ENCODE measurements around the gene NCKAP5L.
"Not testable (repeated sequence)": the region's sequence is repeated elsewhere in the genome, so short reads cannot be mapped to it uniquely, and the experiment has no call there.

The NCKAP5L gene

DNA sequence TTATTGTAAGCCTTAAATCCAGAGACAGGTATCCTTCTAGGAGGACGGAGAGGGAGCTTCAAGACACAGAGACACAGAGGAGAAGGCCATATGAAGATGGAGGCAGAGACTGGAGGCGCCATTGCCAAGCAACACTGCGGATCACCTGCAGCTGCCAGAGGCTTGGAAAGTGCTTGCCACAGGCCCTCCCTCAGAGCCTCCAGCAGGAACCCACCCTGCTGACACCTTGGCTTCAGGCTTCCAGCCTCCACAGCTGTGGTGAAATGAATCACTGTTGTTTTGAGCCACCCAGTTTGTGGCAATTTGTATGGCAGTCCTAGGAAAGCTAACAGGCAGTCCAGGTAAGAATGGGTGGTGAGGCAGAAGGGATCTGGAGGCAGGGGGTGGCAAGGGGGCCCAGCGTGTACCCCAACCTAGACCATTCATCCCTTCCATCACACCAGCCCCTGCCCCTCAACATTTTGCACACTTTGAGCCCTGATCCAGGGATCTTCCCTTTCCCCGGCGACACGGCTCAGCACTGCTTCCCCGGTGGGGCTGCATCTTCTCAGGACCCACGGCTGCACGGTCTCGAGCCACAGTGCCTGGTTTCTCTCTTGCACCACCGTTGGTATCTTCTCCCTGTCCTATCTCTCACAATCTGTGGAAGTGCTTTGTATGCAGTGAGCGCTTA is 37.0 kb upstream of the NCKAP5L start:
- peak; percentile 49 for DNase-seq

DNA sequence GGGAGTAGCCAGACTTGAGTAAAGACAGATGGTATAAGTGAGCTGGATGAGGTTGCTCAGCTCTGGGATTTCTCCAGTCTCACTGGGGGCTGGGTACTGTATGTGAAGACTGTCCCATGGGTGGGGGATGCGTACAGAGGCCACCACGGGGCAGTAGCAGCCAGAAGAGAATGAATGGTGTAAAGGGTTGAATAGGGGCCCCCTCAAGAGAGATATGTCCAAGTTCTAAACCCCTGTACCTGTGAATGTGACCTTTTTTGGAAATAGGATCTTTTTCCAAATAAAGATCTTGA is 36.5 kb upstream of the NCKAP5L start:
- no peak for DNase-seq

DNA sequence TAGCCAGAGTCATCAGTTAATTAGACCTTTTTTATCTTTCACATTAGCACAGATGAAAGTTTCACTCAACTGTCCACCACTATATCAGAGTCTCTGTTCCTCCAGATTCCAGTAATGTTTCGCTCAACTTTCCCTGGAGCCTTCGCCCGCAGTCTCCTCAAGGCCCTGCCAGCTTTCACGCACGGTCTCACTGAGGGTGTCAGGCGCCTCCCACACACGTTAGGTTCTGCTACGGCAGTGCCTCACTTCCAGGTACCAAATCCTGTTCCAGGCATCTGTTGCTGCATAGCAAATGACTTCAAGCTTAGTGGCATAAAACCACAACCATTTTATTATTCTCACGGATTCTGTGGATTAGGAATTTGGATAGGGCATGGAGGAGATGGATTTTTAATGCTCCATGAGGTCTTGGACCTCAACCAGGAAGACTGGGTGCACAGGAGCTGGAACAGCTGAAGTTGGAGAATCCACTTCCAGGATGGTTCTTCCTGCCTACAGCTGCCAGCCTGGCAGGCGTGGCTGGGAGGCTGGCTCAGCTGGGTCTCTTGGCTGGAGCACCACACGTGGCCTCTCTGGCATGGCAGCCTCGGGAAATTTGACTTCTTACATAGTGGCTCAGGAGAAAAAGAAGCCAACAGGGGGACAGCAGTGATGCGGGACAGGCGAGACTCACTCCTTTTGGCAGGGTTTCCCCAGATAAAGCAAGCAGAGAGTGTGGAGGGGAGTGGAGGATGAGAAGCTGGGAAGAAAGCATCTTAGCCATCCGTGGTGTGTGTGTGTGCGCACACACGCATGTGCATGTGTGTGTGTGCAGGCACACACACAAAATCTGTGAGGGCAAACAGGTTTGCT is 36.0 kb upstream of the NCKAP5L start:
- peak; percentile 48 for DNase-seq

- not testable (repeated sequence) for DNase-seq
Observed at GRCh38 chr12:49860921-49861320, 32.7 kb upstream of the NCKAP5L start.

- DNase-seq: not testable (repeated sequence)
Observed at GRCh38 chr12:49855890-49856289, 27.7 kb upstream of the NCKAP5L start.

- no peak for DNase-seq
Observed at GRCh38 chr12:49854976-49855375, 26.8 kb upstream of the NCKAP5L start.

DNA sequence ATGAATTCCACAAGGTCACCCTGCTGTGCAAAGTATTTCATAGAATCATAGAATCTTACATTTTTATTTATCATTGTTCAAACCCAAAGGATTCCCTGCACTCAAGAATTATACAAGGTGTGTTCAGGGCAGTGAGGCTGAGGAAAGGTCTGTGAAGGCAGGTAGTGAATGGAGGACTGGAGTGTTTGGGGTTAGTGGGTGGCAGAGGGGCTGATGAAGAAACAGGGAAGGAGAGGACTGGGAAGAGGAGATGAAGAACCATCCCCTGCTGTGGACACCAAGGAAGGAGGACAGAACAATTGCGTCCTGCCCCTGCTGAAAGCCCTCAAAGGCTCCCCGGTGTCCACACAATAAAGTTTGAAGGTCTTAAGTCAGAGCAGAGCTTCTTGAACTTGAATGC is 25.5 kb upstream of the NCKAP5L start:
- DNase-seq: peak; percentile 44

DNA sequence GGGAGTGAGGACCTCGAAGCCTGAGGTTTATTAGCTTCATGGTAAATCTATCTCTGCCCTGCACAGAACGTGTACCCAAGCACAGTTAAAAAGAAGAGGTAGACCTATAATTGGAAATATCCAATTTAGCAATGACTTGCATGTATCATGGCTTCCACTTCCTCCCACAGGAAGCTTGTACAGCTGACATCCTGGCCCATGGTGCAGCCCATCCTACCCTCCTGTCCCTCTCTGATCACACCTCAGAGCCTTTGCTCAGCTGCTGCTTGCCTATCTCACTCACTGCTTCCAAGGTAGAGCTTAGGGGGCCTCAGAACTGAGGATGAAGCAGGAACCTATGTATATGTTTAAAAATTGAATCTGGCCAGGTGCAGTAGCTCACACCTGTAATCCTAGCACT is 18.9 kb upstream of the NCKAP5L start:
- DNase-seq: peak; percentile 36

- no peak for DNase-seq
Observed at GRCh38 chr12:49846032-49846431, 17.8 kb upstream of the NCKAP5L start.

DNA sequence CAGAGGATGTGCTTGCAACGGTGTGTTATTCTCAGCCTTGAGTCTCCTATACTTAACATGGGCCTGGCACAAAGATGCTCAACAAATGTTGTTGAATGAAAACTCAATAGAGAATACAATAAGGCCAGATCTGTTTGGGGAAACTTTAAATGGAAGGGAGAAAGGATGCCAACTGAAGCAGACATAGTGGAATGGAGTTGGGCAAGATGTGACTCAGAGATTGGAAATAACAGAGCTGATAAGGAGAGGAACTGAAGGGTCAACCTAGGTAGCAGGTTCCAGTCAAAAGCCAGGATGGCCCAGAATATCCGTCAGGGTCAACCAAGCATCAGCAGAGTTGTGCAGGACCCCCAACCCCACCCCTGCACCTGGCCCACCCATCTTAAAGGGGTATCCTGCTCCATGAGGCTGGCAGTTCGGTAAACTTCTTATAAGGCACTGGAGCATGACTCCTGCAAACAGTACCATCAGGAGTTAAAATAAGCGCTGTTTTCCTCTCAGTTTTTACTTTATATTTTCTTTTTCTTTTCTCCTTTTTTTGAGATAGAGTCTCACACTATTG is 15.7 kb upstream of the NCKAP5L start:
- peak; percentile 33 for DNase-seq

DNA sequence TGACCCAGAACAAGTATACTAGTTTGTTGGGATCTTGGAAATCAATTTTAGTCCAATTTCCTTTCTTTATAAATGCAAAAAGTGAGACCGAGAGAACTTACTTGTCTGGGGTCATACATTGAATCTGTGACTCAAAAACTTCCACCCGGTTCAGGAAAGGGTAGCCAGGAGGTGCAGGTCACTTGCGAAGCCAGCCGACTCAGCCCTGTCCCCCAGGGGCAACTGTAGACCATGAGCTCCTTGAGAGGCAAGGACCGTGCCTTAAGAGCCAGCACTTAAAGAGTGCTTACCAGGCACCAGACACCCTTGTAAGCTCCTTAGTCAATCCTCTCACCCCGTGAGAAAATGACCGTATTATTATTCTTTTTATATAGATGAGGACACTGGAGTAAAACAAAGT is 15.2 kb upstream of the NCKAP5L start:
- peak; percentile 43 for DNase-seq

DNA sequence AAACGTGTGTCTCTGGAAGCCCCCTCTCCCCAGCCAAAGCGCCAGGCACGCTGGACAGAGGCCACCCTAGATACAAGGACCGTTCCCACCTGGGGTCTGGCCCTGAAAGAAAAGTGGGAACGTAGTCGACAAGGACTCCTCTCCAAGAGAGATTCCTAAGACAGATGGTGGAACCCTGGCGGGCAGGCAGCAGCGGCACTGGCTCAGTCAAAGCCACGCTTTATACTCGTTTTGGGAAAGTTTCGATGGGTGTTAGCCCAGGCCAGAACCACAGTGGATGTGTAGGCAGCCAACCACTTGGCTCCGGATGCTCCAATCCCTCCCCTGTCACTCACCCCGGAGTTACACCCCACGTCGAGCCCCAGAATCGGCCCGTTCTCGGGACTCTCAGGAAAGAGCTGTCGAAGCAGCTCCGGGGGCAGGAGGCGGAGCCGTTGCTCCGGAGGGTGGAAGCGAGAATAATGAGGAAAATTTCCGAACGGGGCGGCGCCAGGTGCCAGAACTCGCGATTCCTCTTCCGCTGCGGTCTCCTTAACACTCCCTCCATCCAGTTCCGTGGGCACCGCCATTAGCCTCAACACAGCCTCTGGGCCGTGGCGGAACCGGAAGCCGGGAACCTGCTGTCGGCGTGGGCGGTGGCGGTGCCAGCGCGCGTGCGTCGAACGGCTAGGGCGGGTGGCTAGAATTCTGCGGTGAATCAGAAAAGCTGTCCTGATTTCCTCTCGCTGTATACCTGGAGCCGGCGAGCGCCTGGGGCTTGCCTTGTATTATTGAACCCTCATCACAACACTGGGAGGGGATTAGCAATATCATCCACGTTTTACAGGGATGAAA is 14.5 kb upstream of the NCKAP5L start, which contains the start of gene BCDIN3D:
TSS of gene BCDIN3D (minus strand) at position 588 of the 834 bp plus-strand sequence. CDS start at position 569, 19 bp downstream.
- DNase-seq: peak; percentile 98

DNA sequence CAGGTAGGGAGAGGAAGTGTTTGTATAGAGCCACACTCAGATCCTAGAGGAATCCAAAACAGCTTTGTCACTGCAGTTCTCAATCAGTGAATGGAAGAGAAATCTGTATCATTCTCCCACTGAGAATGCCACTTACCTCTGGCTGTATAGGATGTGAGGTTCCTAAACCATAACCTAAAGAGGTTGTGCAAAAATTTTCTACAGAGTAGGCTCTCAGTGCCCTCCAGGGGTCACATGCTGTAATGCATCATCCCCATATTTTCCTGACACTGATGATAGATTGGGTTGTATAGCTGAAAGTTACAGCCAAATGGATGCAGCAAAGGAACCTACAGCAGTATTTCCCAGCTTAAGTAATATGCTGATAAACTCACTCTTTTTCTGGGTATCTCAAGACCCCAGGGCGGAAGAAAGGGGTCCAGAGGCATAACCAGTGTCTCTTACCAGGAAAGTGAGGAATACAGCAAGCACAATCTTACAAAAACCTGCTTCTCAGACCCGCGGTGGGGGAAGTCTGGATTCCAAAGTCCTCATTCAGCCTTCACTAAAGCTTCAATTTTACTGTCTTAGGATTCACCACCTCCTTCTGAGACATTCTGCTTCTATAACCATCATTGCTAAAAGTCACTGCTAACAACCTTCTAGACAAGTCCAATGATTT is 10.9 kb upstream of the NCKAP5L start:
- peak; percentile 70 for DNase-seq

DNA sequence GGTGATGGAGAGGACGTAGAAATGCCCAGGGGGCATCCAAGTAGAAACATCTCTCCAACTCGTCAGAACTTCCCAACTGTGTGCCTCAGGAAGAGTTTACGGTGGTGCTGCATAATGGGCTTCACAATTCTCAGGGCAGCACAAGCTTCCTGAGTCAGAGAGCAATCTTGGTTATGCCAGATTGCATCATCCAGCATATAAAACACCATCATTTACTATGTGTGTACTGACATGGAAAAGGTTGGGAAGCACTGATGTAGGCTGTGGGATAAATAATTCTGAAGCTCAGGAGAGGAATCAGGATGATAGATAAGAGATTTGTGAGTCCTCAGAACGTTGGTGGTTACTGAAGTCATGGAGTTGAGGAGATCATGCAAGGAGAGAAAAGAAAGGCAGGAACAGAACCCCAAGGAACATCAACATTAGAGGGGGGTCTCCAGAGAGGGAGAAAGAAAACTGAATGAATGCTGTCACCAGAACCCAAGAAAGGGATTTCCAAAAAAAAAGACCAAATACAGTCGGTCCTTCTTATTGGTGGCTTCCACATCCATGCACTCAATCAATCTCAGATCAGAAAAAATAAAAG is 4.7 kb upstream of the NCKAP5L start:
- no peak for DNase-seq

DNA sequence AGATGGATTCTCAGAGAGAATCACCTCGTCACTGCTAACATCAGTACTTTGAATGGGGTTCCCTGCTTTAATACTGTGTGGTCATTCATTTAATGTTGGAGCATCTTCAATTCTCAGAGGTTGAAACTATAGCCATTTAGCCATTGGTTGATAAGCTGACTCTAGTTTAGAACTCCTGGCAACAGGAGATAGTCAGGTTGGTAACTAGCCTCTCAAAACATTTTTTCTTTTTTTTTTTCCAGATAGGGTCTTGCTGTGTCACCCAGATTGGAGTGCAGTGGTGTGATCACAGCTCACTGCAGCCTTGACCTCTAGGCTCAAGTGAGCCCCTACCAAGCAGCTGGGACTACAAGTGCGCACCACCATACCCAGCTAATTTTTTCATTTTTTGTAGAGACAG is 3.5 kb upstream of the NCKAP5L start:
- no peak for DNase-seq

GRCh38 chr12:49827401-49828099 is 663 bp downstream of the NCKAP5L start:
- peak; percentile 94 for DNase-seq

GRCh38 chr12:49827051-49827400 is 1.2 kb downstream of the NCKAP5L start:
- no peak for DNase-seq

- DNase-seq: peak; percentile 60
Observed at GRCh38 chr12:49825971-49826421, 2.2 kb downstream of the NCKAP5L start.

DNA sequence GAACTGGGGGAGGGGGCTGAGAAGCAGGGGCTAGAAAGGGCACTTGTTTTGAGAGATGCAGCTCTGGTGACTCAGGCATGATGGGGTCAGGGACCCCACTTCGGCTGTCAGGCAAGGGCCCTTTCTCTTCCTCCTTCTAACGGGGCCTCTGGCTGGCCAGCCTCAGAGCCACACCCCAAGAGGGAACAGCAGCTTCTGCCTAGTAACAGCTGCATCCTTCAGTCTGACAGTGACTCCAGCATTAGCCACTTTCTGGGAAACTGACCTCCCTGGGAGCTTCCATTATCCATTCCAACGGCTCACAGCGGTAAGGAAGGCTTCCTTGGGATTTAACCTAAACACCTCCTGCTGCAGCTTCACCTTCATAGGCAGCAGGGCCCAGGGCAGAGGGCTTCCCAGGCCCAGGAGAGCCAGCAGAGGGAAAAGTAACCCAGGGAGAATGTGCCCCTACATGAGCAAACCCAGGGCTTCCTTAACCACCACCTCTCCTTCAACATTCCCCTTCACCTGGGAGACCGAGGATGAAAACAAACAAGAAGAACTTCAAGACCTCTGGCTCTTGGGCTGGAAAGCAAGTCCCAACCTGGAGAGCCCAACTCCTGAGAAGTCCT is 2.7 kb downstream of the NCKAP5L start:
- no peak for DNase-seq

DNA sequence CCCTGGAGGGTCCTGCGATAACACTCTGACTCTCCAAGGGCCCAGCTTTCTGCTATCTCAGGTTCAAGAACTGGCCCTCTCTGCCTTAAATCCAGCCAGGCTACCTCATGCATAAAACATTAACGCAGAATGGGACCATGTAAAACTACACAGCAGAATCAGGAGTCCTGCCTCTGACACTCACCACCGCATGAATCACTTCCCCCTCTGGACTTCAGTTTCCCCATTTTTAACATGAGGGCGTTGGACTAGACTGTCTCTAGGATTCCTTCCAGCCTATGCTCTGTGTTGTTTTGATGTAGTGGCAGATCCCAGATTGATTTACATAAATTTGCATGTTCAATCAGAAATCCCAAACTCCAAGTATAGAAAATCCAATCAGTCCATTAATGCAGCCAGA is 3.3 kb downstream of the NCKAP5L start:
- DNase-seq: no peak

- peak; percentile 50 for DNase-seq
Observed at GRCh38 chr12:49824416-49824815, 3.8 kb downstream of the NCKAP5L start.
